K562 (cell line): ENCODE data around the gene PHACTR3. TPM values are rescaled to one million over a fixed set of nuclear protein-coding genes. Genes with fewer than 3 reads are reported as not detected.

Experiments
- ATAC-seq: fragments of 200-7000 bp; cut with Tn5 transposase; 3 replicates; pipeline ENCODE4 v1.9.1; 2020; ENCODE audit warnings: moderate library complexity
- BruUV-seq: library from RNA; stranded (reverse); fragments of 400-500 nt; replicated peaks from 2 replicates; lab custom pipeline; 2021; lab: Mats Ljungman, UMichigan
- CTCF ChIA-PET: fragments of 300-600 bp; formaldehyde crosslinking; extraction: SDS; loops from one replicate; lab custom pipeline; 2021; ENCODE audit warnings: low intra/inter-chr PET ratio; lab: Yijun Ruan, JAX
- POLR2A ChIA-PET: fragments of 300-600, 350-650 bp; sonication (Branson Sonifier 250); formaldehyde crosslinking; extraction: SDS; loops from one replicate; lab custom pipeline; 2021; ENCODE audit warnings: antibody characterized with exemption, inconsistent platforms; lab: Yijun Ruan, JAX
- DNase-seq, 4 experiments: peaks; one replicate each; pipeline versions ENCODE4 v3.0.0 to v3.0.0-alpha.2; 2011 to 2018; ENCODE audit warnings: low spot score in 3 of 4, mixed read lengths in 3 of 4; ENCODE audit errors: extremely low read depth in 1 of 4
- FAIRE-seq: peaks from 2 replicates; lab custom pipeline; 2011; peaks lifted over from hg19 to GRCh38; lab: Jason Lieb, UNC
- H2AFZ ChIP-seq: 2 replicates; pipeline ENCODE4 v1.6.0; 2011; ENCODE audit warnings: low read depth, low read length, control low read depth, inconsistent platforms
- H3K27ac ChIP-seq: fragments of 200-600 bp; 3 replicates; pipeline ENCODE4 v1.8.0; 2011; ENCODE audit warnings: low read depth, mild to moderate bottlenecking, control low read depth, inconsistent platforms, low read length, moderate library complexity, mixed read lengths; ENCODE audit errors: extremely low read depth
- H3K27me3 ChIP-seq, 2 experiments: fragments of 300-600 bp in 1 of 2; 2 replicates in 1 of 2; 3 replicates in 1 of 2; pipeline versions ENCODE4 v1.6.0 to v1.8.0; 2011; ENCODE audit warnings: inconsistent platforms in 2 of 2, low read length in 2 of 2, mild to moderate bottlenecking in 1 of 2, mixed read lengths in 1 of 2, moderate library complexity in 1 of 2; ENCODE audit not compliant: control insufficient read depth in 2 of 2, insufficient read depth in 2 of 2
- H3K36me3 ChIP-seq: fragments of 300-600 bp; 3 replicates; pipeline ENCODE4 v1.8.0; 2011; ENCODE audit warnings: mild to moderate bottlenecking, low read length, inconsistent platforms; ENCODE audit not compliant: control insufficient read depth, insufficient read depth
- H3K4me1 ChIP-seq, 2 experiments: fragments of 200-600 bp in 1 of 2; replicated peaks in 1 of 2; 2 replicates in 1 of 2; 3 replicates in 1 of 2; pipeline versions ENCODE4 v1.5.1 to v1.8.0; 2011; ENCODE audit warnings: inconsistent platforms in 2 of 2, low read length in 2 of 2, mild to moderate bottlenecking in 1 of 2, mixed read lengths in 1 of 2, moderate library complexity in 1 of 2; ENCODE audit not compliant: control insufficient read depth in 2 of 2, insufficient read depth in 2 of 2
- H3K4me2 ChIP-seq: 2 replicates; pipeline ENCODE4 v1.6.1; 2011; ENCODE audit warnings: low read length, control low read depth, inconsistent platforms, mixed read lengths; ENCODE audit not compliant: insufficient read depth
- H3K4me3 ChIP-seq: fragments of 200-600 bp; sonication (generic), shearing (Covaris generic); 2 replicates; pipeline ENCODE4 v1.5.1; 2016; ENCODE audit warnings: control low read depth, inconsistent platforms
- H3K79me2 ChIP-seq: fragments of 200-600 bp; 3 replicates; pipeline ENCODE4 v1.8.0; 2011; ENCODE audit warnings: low read length, inconsistent platforms; ENCODE audit not compliant: control insufficient read depth, insufficient read depth
- H3K9ac ChIP-seq, 2 experiments: 2 replicates each; pipeline versions ENCODE4 v1.6.0 to v1.6.1; 2011; ENCODE audit warnings: low read depth in 2 of 2, low read length in 2 of 2, control low read depth in 1 of 2, inconsistent platforms in 1 of 2, mild to moderate bottlenecking in 1 of 2, mixed read lengths in 1 of 2; ENCODE audit not compliant: insufficient read depth in 1 of 2
- H3K9me1 ChIP-seq: one replicate; pipeline ENCODE4 v1.6.0; 2011; ENCODE audit warnings: inconsistent platforms, mild to moderate bottlenecking, low read length, moderate library complexity; ENCODE audit not compliant: control insufficient read depth, insufficient read depth
- H3K9me3 ChIP-seq: replicated peaks from 2 replicates; pipeline ENCODE4 v1.5.1; 2011; ENCODE audit warnings: low read depth, low read length, inconsistent platforms; ENCODE audit not compliant: control insufficient read depth, insufficient read depth
- H4K20me1 ChIP-seq: replicated peaks from 2 replicates; pipeline ENCODE4 v1.6.1; 2011; ENCODE audit warnings: low read length, inconsistent platforms, mixed read lengths; ENCODE audit not compliant: control insufficient read depth, insufficient read depth
- HMG20B ChIP-seq: fragments of 250-450 bp; sonication (Bioruptor Pico); IDR thresholded peaks from 2 replicates; pipeline ENCODE4 v1.5.0; 2021; ENCODE audit warnings: mild to moderate bottlenecking
- MBD2 ChIP-seq: sonication (generic); IDR thresholded peaks from 2 replicates; pipeline ENCODE4 v1.6.1; 2016; ENCODE audit warnings: low read depth, borderline replicate concordance
- PHTF2 ChIP-seq: fragments of 250-450 bp; sonication (Bioruptor Pico); IDR thresholded peaks from 2 replicates; pipeline ENCODE4 v1.5.0; 2021; ENCODE audit warnings: mild to moderate bottlenecking
- ZNF224 ChIP-seq: sonication (generic); formaldehyde crosslinking; IDR thresholded peaks from 2 replicates; pipeline ENCODE4 v1.8.0; 2022; ENCODE audit warnings: mild to moderate bottlenecking, missing genetic modification reagents
- WGBS: fragments of 100-300 bp; shearing (Covaris generic); methylation state at CpG from one replicate; pipeline ENCODE4 v1.1.6; 2016; ENCODE audit warnings: low coverage, mixed read lengths; ENCODE audit not compliant: insufficient coverage; ENCODE audit errors: missing lambda C conversion rate; 5-methylcytosine and 5-hydroxymethylcytosine counted together
- in situ Hi-C: fragments of 300-500 bp; cut with MboI; formaldehyde crosslinking; loops from 4 replicates; pipeline ENCODE4 v1.15.0; 2018; ENCODE audit warnings: inconsistent platforms, mixed read lengths
- intact Hi-C: fragments of 100-400 bp; cut with micrococcal nuclease; formaldehyde crosslinking; loops from 2 replicates; pipeline ENCODE4 v1.14.2; 2022
- polyA plus RNA-seq, 8 experiments: library from polyadenylated mRNA; depleted of rRNA in 4 of 8; stranded (reverse) in 5 of 8; unstranded in 3 of 8; fragments of >200 nt; fragmentation: Nextera tagmentation in 2 of 8; fragmentation: Illumina TruSeq in 1 of 8; extraction: Ambion mirVana in 2 of 8; extraction: Trizol in 1 of 8; gene quantifications; 2 replicates each; pipeline versions ENCODE4 v1.2.1 to v1.2.3, GENCODE V29; 2011 to 2014; ENCODE audit warnings: inconsistent platforms in 1 of 8, missing spikeins in 1 of 8
- total RNA-seq, 7 experiments: library from RNA; depleted of rRNA in 6 of 7; stranded (reverse); fragments of >200 nt in 6 of 7; fragmentation: Illumina TruSeq in 2 of 7; extraction: Trizol in 2 of 7; gene quantifications; 2 replicates each; pipeline versions ENCODE4 v1.2.1 to v1.2.3, GENCODE V29; 2011 to 2021; ENCODE audit warnings: low replicate concordance in 1 of 7
- TF ChIP-seq, protein P1 (sequence below): fragments of 250-450 bp; sonication (Bioruptor Pico); IDR thresholded peaks from 2 replicates; pipeline ENCODE4 v1.8.0; 2021; ENCODE audit warnings: mild to moderate bottlenecking, moderate library complexity
- TF ChIP-seq, protein P2 (sequence below): fragments of 250-450 bp; sonication (Bioruptor Pico); IDR thresholded peaks from 2 replicates; pipeline ENCODE4 v1.8.0; 2022; ENCODE audit warnings: moderate library complexity, mild to moderate bottlenecking, inconsistent platforms

Gene PHACTR3
- total and polyA plus RNA-seq, 9 of the 15 experiments (the other 6 are each of a cell fraction or from before 2014, with no cell fraction given), result not detected

DNA sequence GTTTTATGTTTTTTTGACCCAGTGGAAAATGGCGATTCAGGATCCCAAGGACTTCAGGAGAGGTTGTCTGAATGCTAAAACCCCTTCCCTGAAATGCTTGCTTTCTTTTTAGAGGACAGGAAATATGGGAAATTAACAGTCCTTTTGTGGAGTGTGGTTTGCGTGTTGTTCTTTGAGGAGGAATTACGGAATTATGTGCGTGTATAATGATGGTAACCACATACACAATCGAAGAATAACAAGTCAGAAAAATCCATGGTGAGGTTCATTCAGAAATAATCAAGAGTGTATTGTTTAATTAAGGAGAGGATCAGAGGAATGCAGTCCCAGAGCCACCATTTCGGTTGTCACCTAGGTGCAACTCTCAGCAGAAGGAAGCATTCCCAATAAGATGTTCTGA is 73.2 kb downstream of the PHACTR3 start:
- no peaks in the 10 kb centered on the region for H3K79me2 ChIP-seq
- ChIA-PET CTCF (no interaction called here), POLR2A (interaction anchor here (0.8 kb wide), 1 partner anchor 70 kb away, joined by 3 read pairs; no protein-coding TSS in a partner anchor)
- intact Hi-C loops, result no loop called here
- FAIRE-seq (no peak), ATAC-seq (no peak), DNase-seq (no peak)
- no peaks in the 10 kb centered on the region for H3K36me3 ChIP-seq
- TF ChIP-seq MBD2 (no peak), HMG20B (CRISPR knock-in tag) (no peak), PHTF2 (CRISPR knock-in tag) (no peak), ZNF224 (CRISPR knock-in tag) (no peak)
- TF ChIP-seq, protein P1, sequence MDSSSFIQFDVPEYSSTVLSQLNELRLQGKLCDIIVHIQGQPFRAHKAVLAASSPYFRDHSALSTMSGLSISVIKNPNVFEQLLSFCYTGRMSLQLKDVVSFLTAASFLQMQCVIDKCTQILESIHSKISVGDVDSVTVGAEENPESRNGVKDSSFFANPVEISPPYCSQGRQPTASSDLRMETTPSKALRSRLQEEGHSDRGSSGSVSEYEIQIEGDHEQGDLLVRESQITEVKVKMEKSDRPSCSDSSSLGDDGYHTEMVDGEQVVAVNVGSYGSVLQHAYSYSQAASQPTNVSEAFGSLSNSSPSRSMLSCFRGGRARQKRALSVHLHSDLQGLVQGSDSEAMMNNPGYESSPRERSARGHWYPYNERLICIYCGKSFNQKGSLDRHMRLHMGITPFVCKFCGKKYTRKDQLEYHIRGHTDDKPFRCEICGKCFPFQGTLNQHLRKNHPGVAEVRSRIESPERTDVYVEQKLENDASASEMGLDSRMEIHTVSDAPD (CRISPR knock-in tag), result no peak
- TF ChIP-seq, protein P2, sequence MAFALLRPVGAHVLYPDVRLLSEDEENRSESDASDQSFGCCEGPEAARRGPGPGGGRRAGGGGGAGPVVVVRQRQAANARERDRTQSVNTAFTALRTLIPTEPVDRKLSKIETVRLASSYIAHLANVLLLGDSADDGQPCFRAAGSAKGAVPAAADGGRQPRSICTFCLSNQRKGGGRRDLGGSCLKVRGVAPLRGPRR, result no peak
- 0% methylated on average over 6 of the region's 6 CpGs for WGBS
- H3K27me3 ChIP-seq, result peaks cover 3 to 11% of the 10 kb centered on the region in 2 experiments; a peak in 2 of 5 replicates
- no peak overlapping the region for H2AFZ ChIP-seq
- no peak overlapping the region for H3K4me2 ChIP-seq
- in situ Hi-C loops, result no loop called here
- no peak overlapping the region for H3K4me3 ChIP-seq
- H3K4me1 ChIP-seq, result no peaks in the 10 kb centered on the region
- H3K27ac ChIP-seq, result no peak overlapping the region
- H4K20me1 ChIP-seq, result no peaks in the 10 kb centered on the region
- no peak overlapping the region for H3K9ac ChIP-seq
- BruUV-seq, result no TSS peak
- peaks cover under 1% of the 10 kb centered on the region for H3K9me1 ChIP-seq
- H3K9me3 ChIP-seq, result no peaks in the 10 kb centered on the region
